Measurements from ENCODE around the gene ITPR1. TPM values are rescaled to one million over a fixed set of nuclear protein-coding genes. Genes with fewer than 3 reads are reported as not detected.

ITPR1 gene
- total RNA-seq, 1 experiment from 2014 or later: 48.5 TPM

GRCh38 chr3:4883011-4883410, 389.9 kb downstream of the ITPR1 start:
- POLR2A ChIA-PET (ENCODE audit: unreplicated experiment): no interaction called here
- Histone ChIP-seq H3K27ac (ENCODE audit: low read length) (no peak overlapping the region), H3K9me2 (replicated peaks; ENCODE audit: low read length) (no peaks in the 10 kb centered on the region), H3K79me2 (ENCODE audit: low read length) (no peaks in the 10 kb centered on the region), H4K20me1 (ENCODE audit: low read length) (no peaks in the 10 kb centered on the region), H3K36me3 (ENCODE audit: low read depth, low read length) (no peaks in the 10 kb centered on the region), H3K4me1 (ENCODE audit: insufficient read depth, low read length) (peaks cover 40% of the 10 kb centered on the region), H3F3A (ENCODE audit: low read length, unreplicated experiment) (peaks cover 4% of the 10 kb centered on the region), H3K4me3 (ENCODE audit: low read length) (no peak overlapping the region), H2AFZ (ENCODE audit: low read length) (no peak overlapping the region), H3K4me2 (ENCODE audit: low read length) (no peak overlapping the region), H3K9me3 (ENCODE audit: low read length) (no peaks in the 10 kb centered on the region), H3K9ac (ENCODE audit: low read length) (no peak overlapping the region), H3K27me3 (ENCODE audit: low read length) (no peaks in the 10 kb centered on the region)
- intact Hi-C loops (cut with micrococcal nuclease): no loop called here
- no peak for ATAC-seq
- TF ChIP-seq EZH2phosphoT487 (IDR thresholded peaks at IDR 0.05; ENCODE audit: borderline replicate concordance, low read length) (no peak), EZH2 (IDR thresholded peaks at IDR 0.05; ENCODE audit: low read length, unreplicated experiment) (no peak), CTCF (conservative IDR thresholded peaks at IDR 0.05; ENCODE audit: low read depth, low read length) (no peak)
- no TSS peak for BruUV-seq (replicated peaks)
- DNase-seq: no peak
- CTCF ChIA-PET: no interaction called here

- no peak for ATAC-seq
- Histone ChIP-seq H3K4me2 (ENCODE audit: low read length) (peak overlapping the region; percentile 31), H3K9me2 (replicated peaks; ENCODE audit: low read length) (no peaks in the 10 kb centered on the region), H2AFZ (ENCODE audit: low read length) (no peak overlapping the region), H3K9ac (ENCODE audit: low read length) (no peak overlapping the region), H3K4me3 (ENCODE audit: low read length) (no peak overlapping the region), H4K20me1 (ENCODE audit: low read length) (no peaks in the 10 kb centered on the region), H3K9me3 (ENCODE audit: low read length) (no peaks in the 10 kb centered on the region), H3F3A (ENCODE audit: low read length, unreplicated experiment) (peaks cover 6% of the 10 kb centered on the region), H3K27ac (ENCODE audit: low read length) (no peak overlapping the region), H3K4me1 (ENCODE audit: insufficient read depth, low read length) (peaks cover 37% of the 10 kb centered on the region), H3K27me3 (ENCODE audit: low read length) (no peaks in the 10 kb centered on the region), H3K79me2 (ENCODE audit: low read length) (no peaks in the 10 kb centered on the region), H3K36me3 (ENCODE audit: low read depth, low read length) (no peaks in the 10 kb centered on the region)
- no TSS peak for BruUV-seq (replicated peaks)
- ChIA-PET POLR2A (ENCODE audit: unreplicated experiment) (no interaction called here), CTCF (interaction anchor here (0.6 to 0.7 kb wide), 2 partner anchors 98 to 105 kb away, joined by 3 to 4 read pairs; no protein-coding TSS in a partner anchor)
- TF ChIP-seq CTCF (conservative IDR thresholded peaks at IDR 0.05; ENCODE audit: low read depth, low read length) (no peak), EZH2phosphoT487 (IDR thresholded peaks at IDR 0.05; ENCODE audit: borderline replicate concordance, low read length) (no peak), EZH2 (IDR thresholded peaks at IDR 0.05; ENCODE audit: low read length, unreplicated experiment) (no peak)
- no peak for DNase-seq
- intact Hi-C loops (cut with micrococcal nuclease): loop anchor here (5.0 kb wide), 2 partner anchors 58 to 67 kb away; no protein-coding TSS in a partner anchor
Observed at GRCh38 chr3:4884888-4885287, 391.7 kb downstream of the ITPR1 start.

- POLR2A ChIA-PET (ENCODE audit: unreplicated experiment): no interaction called here
- DNase-seq: peak; percentile 16
- BruUV-seq (replicated peaks): no TSS peak
Observed at GRCh38 chr3:4885316-4885715, 392.2 kb downstream of the ITPR1 start.

More at GRCh38 chr3:4885316-4885715, 392.2 kb downstream of the ITPR1 start:
- H3K27me3 ChIP-seq (ENCODE audit: low read length): no peaks in the 10 kb centered on the region
- no peaks in the 10 kb centered on the region for H3K9me2 ChIP-seq (replicated peaks; ENCODE audit: low read length)
- H3F3A ChIP-seq (ENCODE audit: low read length, unreplicated experiment): peaks cover 6% of the 10 kb centered on the region
- no peaks in the 10 kb centered on the region for H3K9me3 ChIP-seq (ENCODE audit: low read length)
- no peaks in the 10 kb centered on the region for H3K79me2 ChIP-seq (ENCODE audit: low read length)
- peak overlapping the region; percentile 31 for H3K4me2 ChIP-seq (ENCODE audit: low read length)
- H4K20me1 ChIP-seq (ENCODE audit: low read length): no peaks in the 10 kb centered on the region
- intact Hi-C loops (cut with micrococcal nuclease): loop anchor here (5.0 kb wide), 2 partner anchors 58 to 67 kb away; no protein-coding TSS in a partner anchor
- 0 out of 2 replicates have a peak overlapping the region, but pooled peaks have one; percentile 18 for H2AFZ ChIP-seq (ENCODE audit: low read length)
- H3K27ac ChIP-seq (ENCODE audit: low read length): peak overlapping the region; percentile 6; the same call in 1 of the 2 replicates
- H3K36me3 ChIP-seq (ENCODE audit: low read depth, low read length): no peaks in the 10 kb centered on the region
- no peak for ATAC-seq
- H3K4me1 ChIP-seq (ENCODE audit: insufficient read depth, low read length): peaks cover 36% of the 10 kb centered on the region
- H3K9ac ChIP-seq (ENCODE audit: low read length): peak overlapping the region; percentile 1; the same call in 1 of the 2 replicates
- CTCF ChIA-PET: interaction anchor here (0.5 to 0.7 kb wide), 4 partner anchors 95 to 165 kb away, joined by 3 to 5 read pairs (median 4); no protein-coding TSS in a partner anchor
- H3K4me3 ChIP-seq (ENCODE audit: low read length): no peak overlapping the region
- TF ChIP-seq CTCF (conservative IDR thresholded peaks at IDR 0.05; ENCODE audit: low read depth, low read length) (peak; percentile 27; the same call in 1 of the 2 replicates), EZH2phosphoT487 (IDR thresholded peaks at IDR 0.05; ENCODE audit: borderline replicate concordance, low read length) (no peak)
